GM12878 (cell line): Measurements from ENCODE around the gene VTI1A. TPM values are rescaled to one million over a fixed set of nuclear protein-coding genes. Genes with fewer than 3 reads are reported as not detected.
"Not testable (repeated sequence)": the region's sequence is repeated elsewhere in the genome, so short reads cannot be mapped to it uniquely, and the experiment has no call there.

Experiments
- ATAC-seq: fragments of 200-7000 bp; cut with Tn5 transposase; 3 replicates; pipeline ENCODE4 v1.9.1; 2020; ENCODE audit warnings: mild to moderate bottlenecking, moderate library complexity
- BruUV-seq: library from RNA; stranded (reverse); fragments of 400-500 nt; replicated peaks from 2 replicates; lab custom pipeline; 2021; lab: Mats Ljungman, UMichigan
- CTCF ChIA-PET: fragments of 300-600 bp; sonication (Branson Sonifier 250); formaldehyde crosslinking; extraction: SDS; loops from one replicate; lab custom pipeline; 2021; ENCODE audit warnings: inconsistent platforms; lab: Yijun Ruan, JAX
- POLR2A ChIA-PET: fragments of 350-600 bp; formaldehyde crosslinking; extraction: SDS; loops from one replicate; lab custom pipeline; 2021; ENCODE audit warnings: inconsistent platforms; lab: Charles Lee
- RAD21 ChIA-PET: fragments of 300-600 bp; sonication (Branson Sonifier 250); formaldehyde crosslinking; loops from one replicate; lab custom pipeline; 2023; ENCODE audit warnings: antibody characterized with exemption; ENCODE audit not compliant: unreplicated experiment; lab: Charles Lee
- SMC1A ChIA-PET: fragments of 300-600 bp; sonication (Branson Sonifier 250); formaldehyde crosslinking; loops from one replicate; lab custom pipeline; 2023; ENCODE audit not compliant: unreplicated experiment, uncharacterized antibody; lab: Charles Lee
- DNase-seq: peaks from one replicate; pipeline ENCODE4 v3.0.0-alpha.2; 2011; ENCODE audit warnings: low read depth, low spot score
- FAIRE-seq: peaks from 3 replicates; lab custom pipeline; 2011; peaks lifted over from hg19 to GRCh38; lab: Jason Lieb, UNC
- H2AFZ ChIP-seq: 2 replicates; pipeline ENCODE4 v1.6.0; 2011; ENCODE audit warnings: low read depth, low read length, control low read depth; ENCODE audit not compliant: control insufficient read depth
- H3K27ac ChIP-seq: 2 replicates; pipeline ENCODE4 v1.5.1; 2011; ENCODE audit warnings: control low read depth; ENCODE audit not compliant: control insufficient read depth, insufficient read depth
- H3K27me3 ChIP-seq, 2 experiments: replicated peaks in 1 of 2; 2 replicates each; pipeline versions ENCODE4 v1.6.0 to v1.6.1; 2011; ENCODE audit warnings: low read length in 1 of 2; ENCODE audit not compliant: control insufficient read depth in 2 of 2, insufficient read depth in 2 of 2
- H3K36me3 ChIP-seq, 2 experiments: 2 replicates each; pipeline ENCODE4 v1.5.1; 2011; ENCODE audit warnings: low read length in 1 of 2; ENCODE audit not compliant: control insufficient read depth in 2 of 2, insufficient read depth in 2 of 2
- H3K4me1 ChIP-seq: 2 replicates; pipeline ENCODE4 v1.6.1; 2011; ENCODE audit warnings: mild to moderate bottlenecking, low read length, moderate library complexity, mixed read lengths; ENCODE audit not compliant: control insufficient read depth, insufficient read depth
- H3K4me2 ChIP-seq: 2 replicates; pipeline ENCODE4 v1.6.0; 2011; ENCODE audit warnings: control low read depth; ENCODE audit not compliant: control insufficient read depth, insufficient read depth
- H3K4me3 ChIP-seq: fragments of 200-600 bp; sonication (generic); 2 replicates; pipeline ENCODE4 v1.5.1; 2016
- H3K79me2 ChIP-seq: 2 replicates; pipeline ENCODE4 v1.6.0; 2011; ENCODE audit warnings: low read length; ENCODE audit not compliant: control insufficient read depth, insufficient read depth
- H3K9ac ChIP-seq: 2 replicates; pipeline ENCODE4 v1.8.0; 2011; ENCODE audit warnings: low read length, control low read depth, mixed read lengths; ENCODE audit not compliant: control insufficient read depth, insufficient read depth
- H3K9me3 ChIP-seq: replicated peaks from 3 replicates; pipeline ENCODE4 v1.5.1; 2011; ENCODE audit warnings: mild to moderate bottlenecking, low read length; ENCODE audit not compliant: control insufficient read depth, insufficient read depth
- H4K20me1 ChIP-seq: 2 replicates; pipeline ENCODE4 v1.6.0; 2011; ENCODE audit not compliant: control insufficient read depth, insufficient read depth
- CEBPB ChIP-seq, 2 experiments: fragments of 150-350 bp in 1 of 2; IDR thresholded peaks; 2 replicates each; pipeline ENCODE4 v1.6.1; 2012 to 2014; ENCODE audit warnings: low read depth in 2 of 2, low read length in 2 of 2, borderline replicate concordance in 1 of 2, inconsistent platforms in 1 of 2
- NFYA ChIP-seq: IDR thresholded peaks from 2 replicates; pipeline ENCODE4 v1.6.1; 2011; ENCODE audit warnings: low read depth, mild to moderate bottlenecking, low read length, improper control_type of control experiment, borderline replicate concordance
- WGBS: methylation state at CpG from one replicate; pipeline ENCODE4 v1.1.6; 2016; ENCODE audit warnings: low lambda C conversion rate; ENCODE audit not compliant: insufficient replicate concordance, insufficient coverage; ENCODE audit errors: missing lambda C conversion rate; 5-methylcytosine and 5-hydroxymethylcytosine counted together
- in situ Hi-C: fragments of 300-500 bp; cut with MboI; formaldehyde crosslinking; loops from 9 replicates; pipeline ENCODE4 v1.14.3; 2018; ENCODE audit warnings: mixed read lengths
- intact Hi-C: fragments of 100-400 bp; cut with micrococcal nuclease; formaldehyde crosslinking; loops from one replicate; pipeline ENCODE4 v1.14.2; 2022; ENCODE audit not compliant: unreplicated experiment
- polyA plus RNA-seq, 11 experiments: library from polyadenylated mRNA; depleted of rRNA in 4 of 11; unstranded in 6 of 11; stranded (reverse) in 5 of 11; fragments of >200 nt; fragmentation: Nextera tagmentation in 4 of 11; fragmentation: Illumina TruSeq in 1 of 11; extraction: Ambion mirVana in 4 of 11; extraction: Trizol in 1 of 11; gene quantifications; 1 replicate in 1 of 11; 2 replicates in 10 of 11; pipeline versions ENCODE4 v1.2.1 to v1.2.3, GENCODE V29; 2011 to 2016; ENCODE audit warnings: inconsistent platforms in 2 of 11, missing spikeins in 2 of 11, low read depth in 1 of 11
- total RNA-seq, 4 experiments: library from RNA; depleted of rRNA in 3 of 4; stranded (reverse); fragments of >200 nt in 3 of 4; fragmentation: Illumina TruSeq in 1 of 4; extraction: Trizol in 1 of 4; gene quantifications; 2 replicates each; pipeline versions ENCODE4 v1.2.1 to v1.2.3, GENCODE V29; 2013 to 2021
- TF ChIP-seq, protein P1 (sequence below), 3 experiments: IDR thresholded peaks in 2 of 3; conservative IDR thresholded peaks in 1 of 3; 2 replicates each; pipeline ENCODE4 v1.5.1; 2011; ENCODE audit warnings: low read depth in 3 of 3, low read length in 3 of 3, mild to moderate bottlenecking in 3 of 3, control low read depth in 2 of 3, moderate library complexity in 2 of 3, inconsistent platforms in 1 of 3, mixed read lengths in 1 of 3; ENCODE audit not compliant: control insufficient read depth in 2 of 3, insufficient read depth in 1 of 3; ENCODE audit errors: extremely low read depth in 1 of 3
- TF ChIP-seq, protein P2 (sequence below): IDR thresholded peaks from 2 replicates; pipeline ENCODE4 v1.6.1; 2011; ENCODE audit warnings: borderline replicate concordance, low read depth, mild to moderate bottlenecking, moderate library complexity, mixed read lengths, low read length; ENCODE audit not compliant: insufficient read depth; ENCODE audit errors: extremely low read length
- TF ChIP-seq, protein P3 (sequence below): fragments of 450-650 bp; IDR thresholded peaks from 2 replicates; pipeline ENCODE4 v1.6.1; 2017; ENCODE audit warnings: antibody characterized with exemption, mild to moderate bottlenecking, moderate library complexity
- TF ChIP-seq, protein P4 (sequence below): IDR thresholded peaks from 2 replicates; pipeline ENCODE4 v1.6.1; 2011; ENCODE audit warnings: mild to moderate bottlenecking, low read depth, low read length, moderate library complexity; ENCODE audit not compliant: insufficient replicate concordance

Gene VTI1A
- total and polyA plus RNA-seq, 10 of the 15 experiments (the other 5 are each of a cell fraction or from before 2014, with no cell fraction given), result 12.4 to 43.2 (median 27.5) TPM

DNA sequence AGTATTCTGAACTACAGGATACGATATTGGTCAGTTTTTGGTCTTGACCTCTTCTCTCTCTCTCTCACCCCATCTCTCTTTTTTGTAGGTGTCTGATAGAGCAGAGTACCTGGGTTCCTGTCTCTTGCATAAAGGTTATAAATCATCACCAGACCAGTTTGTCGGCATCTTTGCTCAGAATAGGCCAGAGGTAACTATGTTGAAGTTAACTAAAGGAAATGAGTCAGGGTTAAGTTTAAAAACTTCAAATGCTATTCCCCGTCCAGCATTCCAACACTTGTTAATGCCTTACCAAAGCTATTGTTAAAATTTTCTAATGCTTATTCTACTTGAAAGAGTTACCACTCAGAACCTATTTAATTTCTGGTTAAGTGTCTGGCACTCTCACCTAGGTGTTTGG lies 42.4 kb upstream of the VTI1A start (continued):
- TF ChIP-seq, protein P1, sequence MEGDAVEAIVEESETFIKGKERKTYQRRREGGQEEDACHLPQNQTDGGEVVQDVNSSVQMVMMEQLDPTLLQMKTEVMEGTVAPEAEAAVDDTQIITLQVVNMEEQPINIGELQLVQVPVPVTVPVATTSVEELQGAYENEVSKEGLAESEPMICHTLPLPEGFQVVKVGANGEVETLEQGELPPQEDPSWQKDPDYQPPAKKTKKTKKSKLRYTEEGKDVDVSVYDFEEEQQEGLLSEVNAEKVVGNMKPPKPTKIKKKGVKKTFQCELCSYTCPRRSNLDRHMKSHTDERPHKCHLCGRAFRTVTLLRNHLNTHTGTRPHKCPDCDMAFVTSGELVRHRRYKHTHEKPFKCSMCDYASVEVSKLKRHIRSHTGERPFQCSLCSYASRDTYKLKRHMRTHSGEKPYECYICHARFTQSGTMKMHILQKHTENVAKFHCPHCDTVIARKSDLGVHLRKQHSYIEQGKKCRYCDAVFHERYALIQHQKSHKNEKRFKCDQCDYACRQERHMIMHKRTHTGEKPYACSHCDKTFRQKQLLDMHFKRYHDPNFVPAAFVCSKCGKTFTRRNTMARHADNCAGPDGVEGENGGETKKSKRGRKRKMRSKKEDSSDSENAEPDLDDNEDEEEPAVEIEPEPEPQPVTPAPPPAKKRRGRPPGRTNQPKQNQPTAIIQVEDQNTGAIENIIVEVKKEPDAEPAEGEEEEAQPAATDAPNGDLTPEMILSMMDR (IDR thresholded peaks at IDR 0.05 in 2 of 3, conservative IDR thresholded peaks at IDR 0.05 in 1 of 3; ENCODE audit: control insufficient read depth in 2 of 3, extremely low read depth in 1 of 3, insufficient read depth in 1 of 3, low read depth in 3 of 3, low read length in 3 of 3), result no peak
- TF ChIP-seq, all 136 proteins: peak for 0

DNA sequence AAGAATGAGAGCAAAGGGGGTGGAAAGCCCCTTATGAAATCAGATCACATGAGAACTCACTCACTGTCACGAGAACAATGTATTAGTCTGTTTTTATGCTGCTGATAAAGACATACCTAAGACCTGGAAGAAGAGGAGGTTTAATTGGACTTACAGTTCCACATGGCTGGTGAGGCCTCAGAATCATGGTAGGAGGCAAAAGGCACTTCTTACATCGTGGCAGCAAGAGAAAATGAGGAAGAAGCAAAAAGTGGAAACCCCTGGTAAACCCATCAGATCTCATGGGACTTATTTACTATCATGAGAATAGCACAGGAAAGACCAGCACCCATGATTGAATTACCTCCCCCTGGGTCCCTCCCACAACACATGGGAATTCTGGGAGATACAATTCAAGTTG lies 40.2 kb upstream of the VTI1A start:
- H3K4me2 ChIP-seq, H3K9ac ChIP-seq, H3K27me3 ChIP-seq, DNase-seq, RAD21 ChIA-PET, CTCF ChIA-PET, POLR2A ChIA-PET, FAIRE-seq, BruUV-seq, H3K79me2 ChIP-seq, H3K9me3 ChIP-seq, H2AFZ ChIP-seq, ATAC-seq, SMC1A ChIA-PET, H3K4me1 ChIP-seq, in situ Hi-C loops, H3K27ac ChIP-seq, H4K20me1 ChIP-seq, H3K4me3 ChIP-seq, intact Hi-C loops: not testable (repeated sequence)
- H3K36me3 ChIP-seq, result peaks cover 4 to 16% of the 10 kb centered on the region in 2 experiments
- 26% methylated on average over 2 of the region's 2 CpGs for WGBS

DNA sequence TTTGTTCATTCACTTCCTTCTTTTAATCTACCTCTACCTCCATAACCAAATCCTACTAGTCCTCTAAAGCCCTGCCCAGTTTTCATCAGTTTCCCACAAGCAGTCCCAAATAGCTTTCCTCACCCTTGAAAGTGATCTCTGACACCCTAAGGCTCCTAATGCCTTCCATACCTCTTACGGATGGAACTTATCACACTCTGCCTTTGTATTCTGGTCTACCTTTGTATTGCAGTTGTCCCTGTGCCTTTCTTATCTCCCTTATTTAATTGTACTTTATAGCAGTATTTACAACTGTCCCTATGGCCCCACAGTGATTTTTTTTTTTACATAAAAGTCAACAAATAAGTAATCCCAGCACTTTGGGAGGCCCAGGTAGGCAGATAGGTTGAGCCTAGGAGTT lies 39.3 kb upstream of the VTI1A start:
- no peak overlapping the region for H2AFZ ChIP-seq
- H3K9me3 ChIP-seq, result no peaks in the 10 kb centered on the region; the same call in 2 of the 3 replicates
- no peak overlapping the region for H3K4me3 ChIP-seq
- no peak overlapping the region for H3K9ac ChIP-seq
- no peaks in the 10 kb centered on the region for H3K79me2 ChIP-seq
- no peaks in the 10 kb centered on the region for H3K27me3 ChIP-seq
- H4K20me1 ChIP-seq, result no peaks in the 10 kb centered on the region
- in situ Hi-C loops (no loop called here), intact Hi-C loops (no loop called here)
- no TSS peak for BruUV-seq
- POLR2A ChIA-PET, result interaction anchor here (1.1 kb wide), 1 partner anchor 18 kb away, joined by 5 read pairs; no protein-coding TSS in a partner anchor
- H3K4me2 ChIP-seq, result no peak overlapping the region
- SMC1A ChIA-PET, result interaction anchor here (1.3 kb wide), 1 partner anchor 21 kb away, joined by 3 read pairs; no protein-coding TSS in a partner anchor
- RAD21 ChIA-PET, result no interaction called here
- CTCF ChIA-PET, result no interaction called here
- FAIRE-seq, result no peak
- no peak for DNase-seq
- no peak for ATAC-seq
- H3K4me1 ChIP-seq, result no peaks in the 10 kb centered on the region
- peaks cover 4 to 22% of the 10 kb centered on the region in 2 experiments for H3K36me3 ChIP-seq
- no peak overlapping the region for H3K27ac ChIP-seq
- WGBS, result 100% methylated on average over 1 of the region's 1 CpG
- TF ChIP-seq, protein P2, sequence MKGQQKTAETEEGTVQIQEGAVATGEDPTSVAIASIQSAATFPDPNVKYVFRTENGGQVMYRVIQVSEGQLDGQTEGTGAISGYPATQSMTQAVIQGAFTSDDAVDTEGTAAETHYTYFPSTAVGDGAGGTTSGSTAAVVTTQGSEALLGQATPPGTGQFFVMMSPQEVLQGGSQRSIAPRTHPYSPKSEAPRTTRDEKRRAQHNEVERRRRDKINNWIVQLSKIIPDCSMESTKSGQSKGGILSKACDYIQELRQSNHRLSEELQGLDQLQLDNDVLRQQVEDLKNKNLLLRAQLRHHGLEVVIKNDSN, result no peak
- TF ChIP-seq NFYA (no peak), CEBPB (IDR thresholded peaks at IDR 0.05; ENCODE audit: borderline replicate concordance in 1 of 2, low read depth in 2 of 2, low read length in 2 of 2) (no peak)
- TF ChIP-seq, protein P3, sequence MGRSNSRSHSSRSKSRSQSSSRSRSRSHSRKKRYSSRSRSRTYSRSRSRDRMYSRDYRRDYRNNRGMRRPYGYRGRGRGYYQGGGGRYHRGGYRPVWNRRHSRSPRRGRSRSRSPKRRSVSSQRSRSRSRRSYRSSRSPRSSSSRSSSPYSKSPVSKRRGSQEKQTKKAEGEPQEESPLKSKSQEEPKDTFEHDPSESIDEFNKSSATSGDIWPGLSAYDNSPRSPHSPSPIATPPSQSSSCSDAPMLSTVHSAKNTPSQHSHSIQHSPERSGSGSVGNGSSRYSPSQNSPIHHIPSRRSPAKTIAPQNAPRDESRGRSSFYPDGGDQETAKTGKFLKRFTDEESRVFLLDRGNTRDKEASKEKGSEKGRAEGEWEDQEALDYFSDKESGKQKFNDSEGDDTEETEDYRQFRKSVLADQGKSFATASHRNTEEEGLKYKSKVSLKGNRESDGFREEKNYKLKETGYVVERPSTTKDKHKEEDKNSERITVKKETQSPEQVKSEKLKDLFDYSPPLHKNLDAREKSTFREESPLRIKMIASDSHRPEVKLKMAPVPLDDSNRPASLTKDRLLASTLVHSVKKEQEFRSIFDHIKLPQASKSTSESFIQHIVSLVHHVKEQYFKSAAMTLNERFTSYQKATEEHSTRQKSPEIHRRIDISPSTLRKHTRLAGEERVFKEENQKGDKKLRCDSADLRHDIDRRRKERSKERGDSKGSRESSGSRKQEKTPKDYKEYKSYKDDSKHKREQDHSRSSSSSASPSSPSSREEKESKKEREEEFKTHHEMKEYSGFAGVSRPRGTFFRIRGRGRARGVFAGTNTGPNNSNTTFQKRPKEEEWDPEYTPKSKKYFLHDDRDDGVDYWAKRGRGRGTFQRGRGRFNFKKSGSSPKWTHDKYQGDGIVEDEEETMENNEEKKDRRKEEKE, result no peak
- TF ChIP-seq, protein P4, sequence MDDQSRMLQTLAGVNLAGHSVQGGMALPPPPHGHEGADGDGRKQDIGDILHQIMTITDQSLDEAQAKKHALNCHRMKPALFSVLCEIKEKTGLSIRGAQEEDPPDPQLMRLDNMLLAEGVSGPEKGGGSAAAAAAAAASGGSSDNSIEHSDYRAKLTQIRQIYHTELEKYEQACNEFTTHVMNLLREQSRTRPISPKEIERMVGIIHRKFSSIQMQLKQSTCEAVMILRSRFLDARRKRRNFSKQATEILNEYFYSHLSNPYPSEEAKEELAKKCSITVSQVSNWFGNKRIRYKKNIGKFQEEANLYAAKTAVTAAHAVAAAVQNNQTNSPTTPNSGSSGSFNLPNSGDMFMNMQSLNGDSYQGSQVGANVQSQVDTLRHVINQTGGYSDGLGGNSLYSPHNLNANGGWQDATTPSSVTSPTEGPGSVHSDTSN, result no peak
